ENCODE measurements around the gene TREX2. TPM values are rescaled to one million over a fixed set of nuclear protein-coding genes. Genes with fewer than 3 reads are reported as not detected.

Gene TREX2
- total and polyA plus RNA-seq, 2 experiments from 2014 or later: 0.81 to 1.7 TPM

DNA sequence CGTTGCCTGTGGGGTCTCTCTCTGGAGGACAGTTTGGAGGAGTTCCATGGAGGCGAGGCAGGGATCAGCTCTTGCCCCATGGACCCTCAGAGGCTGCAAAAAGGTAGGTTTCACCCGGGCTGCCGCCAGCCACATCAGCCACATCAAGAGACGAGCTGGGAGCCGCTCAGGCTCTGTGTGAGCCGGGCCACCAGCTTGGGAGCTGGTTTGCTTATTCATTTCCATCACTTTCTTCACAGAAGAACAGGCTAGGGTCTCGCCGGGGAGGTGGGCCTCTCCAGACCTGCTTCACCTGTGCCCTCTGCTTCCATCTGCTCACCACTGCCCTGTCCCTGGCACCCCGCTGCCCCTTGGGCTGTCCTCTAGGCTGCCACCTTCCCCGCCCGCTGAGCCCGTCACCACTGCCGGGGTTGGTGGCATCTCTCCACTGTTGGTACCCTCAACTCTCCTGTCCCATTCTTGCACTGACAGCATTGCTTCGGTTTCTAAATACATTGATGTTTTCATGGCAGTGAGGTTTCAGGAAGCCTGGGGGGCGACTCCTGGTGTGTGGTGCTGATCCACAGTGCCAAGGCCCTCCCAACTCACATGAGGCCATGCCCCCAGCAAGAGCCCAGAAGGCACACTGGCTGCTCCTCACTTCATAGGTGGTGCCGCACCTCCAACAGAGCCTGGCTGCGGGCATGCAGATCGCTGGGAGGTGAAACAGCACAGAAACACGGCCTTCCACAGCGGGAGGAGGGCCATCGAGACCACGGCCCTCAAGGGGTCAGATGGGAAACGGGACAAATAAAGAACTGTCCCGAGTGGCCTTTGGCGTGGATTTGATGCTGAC is 4.5 kb upstream of the TREX2 start:
- Mint-ChIP-seq H3K4me3 (no peak overlapping the region), H3K27me3 (ENCODE audit: insufficient read depth, low read depth, poor library complexity) (peaks cover 1% of the 10 kb centered on the region), H3K36me3 (ENCODE audit: low read depth) (no peaks in the 10 kb centered on the region), H3K27ac (no peak overlapping the region), H3K9me3 (no peaks in the 10 kb centered on the region), H3K4me1 (no peaks in the 10 kb centered on the region)
- Histone ChIP-seq H3K4me3 (no peak overlapping the region), H3K4me1 (ENCODE audit: insufficient read depth) (no peaks in the 10 kb centered on the region), H3F3A (replicated peaks; ENCODE audit: low read depth) (no peaks in the 10 kb centered on the region), H3K79me2 (replicated peaks; ENCODE audit: insufficient read depth) (no peaks in the 10 kb centered on the region), H3K9me2 (ENCODE audit: insufficient read depth) (no peaks in the 10 kb centered on the region), H3K27ac (ENCODE audit: low read depth) (no peak overlapping the region), H3K4me2 (no peak overlapping the region), H3K27me3 (ENCODE audit: insufficient read depth) (no peaks in the 10 kb centered on the region), H2AFZ (no peak overlapping the region), H4K20me1 (replicated peaks; ENCODE audit: insufficient read depth) (no peaks in the 10 kb centered on the region), H3K36me3 (ENCODE audit: insufficient read depth) (no peaks in the 10 kb centered on the region)
- DNase-seq (ENCODE audit: low spot score) (no peak), ATAC-seq (no peak)
- TF ChIP-seq JUNB (IDR thresholded peaks at IDR 0.05; ENCODE audit: unreplicated experiment) (no peak), NANOG (IDR thresholded peaks at IDR 0.05; ENCODE audit: borderline replicate concordance) (no peak), EZH2 (IDR thresholded peaks at IDR 0.05; ENCODE audit: low read depth, unreplicated experiment) (no peak), EZH2phosphoT487 (IDR thresholded peaks at IDR 0.05; ENCODE audit: unreplicated experiment) (no peak), ZNF331 (CRISPR knock-in tag; IDR thresholded peaks at IDR 0.05; ENCODE audit: low read depth) (no peak), STAT1 (IDR thresholded peaks at IDR 0.05; ENCODE audit: unreplicated experiment) (no peak), ZNF114 (CRISPR knock-in tag; IDR thresholded peaks at IDR 0.05) (no peak), POLR2AphosphoS5 (IDR thresholded peaks at IDR 0.05; ENCODE audit: low read depth) (no peak), CREB1 (CRISPR knock-in tag; IDR thresholded peaks at IDR 0.05; ENCODE audit: low read depth) (no peak)
- TF ChIP-seq, protein P1, sequence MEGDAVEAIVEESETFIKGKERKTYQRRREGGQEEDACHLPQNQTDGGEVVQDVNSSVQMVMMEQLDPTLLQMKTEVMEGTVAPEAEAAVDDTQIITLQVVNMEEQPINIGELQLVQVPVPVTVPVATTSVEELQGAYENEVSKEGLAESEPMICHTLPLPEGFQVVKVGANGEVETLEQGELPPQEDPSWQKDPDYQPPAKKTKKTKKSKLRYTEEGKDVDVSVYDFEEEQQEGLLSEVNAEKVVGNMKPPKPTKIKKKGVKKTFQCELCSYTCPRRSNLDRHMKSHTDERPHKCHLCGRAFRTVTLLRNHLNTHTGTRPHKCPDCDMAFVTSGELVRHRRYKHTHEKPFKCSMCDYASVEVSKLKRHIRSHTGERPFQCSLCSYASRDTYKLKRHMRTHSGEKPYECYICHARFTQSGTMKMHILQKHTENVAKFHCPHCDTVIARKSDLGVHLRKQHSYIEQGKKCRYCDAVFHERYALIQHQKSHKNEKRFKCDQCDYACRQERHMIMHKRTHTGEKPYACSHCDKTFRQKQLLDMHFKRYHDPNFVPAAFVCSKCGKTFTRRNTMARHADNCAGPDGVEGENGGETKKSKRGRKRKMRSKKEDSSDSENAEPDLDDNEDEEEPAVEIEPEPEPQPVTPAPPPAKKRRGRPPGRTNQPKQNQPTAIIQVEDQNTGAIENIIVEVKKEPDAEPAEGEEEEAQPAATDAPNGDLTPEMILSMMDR (conservative IDR thresholded peaks at IDR 0.05; ENCODE audit: low read depth in 2 of 2): no peak
- TF ChIP-seq, protein P2, sequence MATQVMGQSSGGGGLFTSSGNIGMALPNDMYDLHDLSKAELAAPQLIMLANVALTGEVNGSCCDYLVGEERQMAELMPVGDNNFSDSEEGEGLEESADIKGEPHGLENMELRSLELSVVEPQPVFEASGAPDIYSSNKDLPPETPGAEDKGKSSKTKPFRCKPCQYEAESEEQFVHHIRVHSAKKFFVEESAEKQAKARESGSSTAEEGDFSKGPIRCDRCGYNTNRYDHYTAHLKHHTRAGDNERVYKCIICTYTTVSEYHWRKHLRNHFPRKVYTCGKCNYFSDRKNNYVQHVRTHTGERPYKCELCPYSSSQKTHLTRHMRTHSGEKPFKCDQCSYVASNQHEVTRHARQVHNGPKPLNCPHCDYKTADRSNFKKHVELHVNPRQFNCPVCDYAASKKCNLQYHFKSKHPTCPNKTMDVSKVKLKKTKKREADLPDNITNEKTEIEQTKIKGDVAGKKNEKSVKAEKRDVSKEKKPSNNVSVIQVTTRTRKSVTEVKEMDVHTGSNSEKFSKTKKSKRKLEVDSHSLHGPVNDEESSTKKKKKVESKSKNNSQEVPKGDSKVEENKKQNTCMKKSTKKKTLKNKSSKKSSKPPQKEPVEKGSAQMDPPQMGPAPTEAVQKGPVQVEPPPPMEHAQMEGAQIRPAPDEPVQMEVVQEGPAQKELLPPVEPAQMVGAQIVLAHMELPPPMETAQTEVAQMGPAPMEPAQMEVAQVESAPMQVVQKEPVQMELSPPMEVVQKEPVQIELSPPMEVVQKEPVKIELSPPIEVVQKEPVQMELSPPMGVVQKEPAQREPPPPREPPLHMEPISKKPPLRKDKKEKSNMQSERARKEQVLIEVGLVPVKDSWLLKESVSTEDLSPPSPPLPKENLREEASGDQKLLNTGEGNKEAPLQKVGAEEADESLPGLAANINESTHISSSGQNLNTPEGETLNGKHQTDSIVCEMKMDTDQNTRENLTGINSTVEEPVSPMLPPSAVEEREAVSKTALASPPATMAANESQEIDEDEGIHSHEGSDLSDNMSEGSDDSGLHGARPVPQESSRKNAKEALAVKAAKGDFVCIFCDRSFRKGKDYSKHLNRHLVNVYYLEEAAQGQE (IDR thresholded peaks at IDR 0.05; ENCODE audit: unreplicated experiment): no peak
- TF ChIP-seq, protein P3, sequence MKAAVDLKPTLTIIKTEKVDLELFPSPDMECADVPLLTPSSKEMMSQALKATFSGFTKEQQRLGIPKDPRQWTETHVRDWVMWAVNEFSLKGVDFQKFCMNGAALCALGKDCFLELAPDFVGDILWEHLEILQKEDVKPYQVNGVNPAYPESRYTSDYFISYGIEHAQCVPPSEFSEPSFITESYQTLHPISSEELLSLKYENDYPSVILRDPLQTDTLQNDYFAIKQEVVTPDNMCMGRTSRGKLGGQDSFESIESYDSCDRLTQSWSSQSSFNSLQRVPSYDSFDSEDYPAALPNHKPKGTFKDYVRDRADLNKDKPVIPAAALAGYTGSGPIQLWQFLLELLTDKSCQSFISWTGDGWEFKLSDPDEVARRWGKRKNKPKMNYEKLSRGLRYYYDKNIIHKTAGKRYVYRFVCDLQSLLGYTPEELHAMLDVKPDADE (IDR thresholded peaks at IDR 0.05): no peak
- TF ChIP-seq, protein P4, sequence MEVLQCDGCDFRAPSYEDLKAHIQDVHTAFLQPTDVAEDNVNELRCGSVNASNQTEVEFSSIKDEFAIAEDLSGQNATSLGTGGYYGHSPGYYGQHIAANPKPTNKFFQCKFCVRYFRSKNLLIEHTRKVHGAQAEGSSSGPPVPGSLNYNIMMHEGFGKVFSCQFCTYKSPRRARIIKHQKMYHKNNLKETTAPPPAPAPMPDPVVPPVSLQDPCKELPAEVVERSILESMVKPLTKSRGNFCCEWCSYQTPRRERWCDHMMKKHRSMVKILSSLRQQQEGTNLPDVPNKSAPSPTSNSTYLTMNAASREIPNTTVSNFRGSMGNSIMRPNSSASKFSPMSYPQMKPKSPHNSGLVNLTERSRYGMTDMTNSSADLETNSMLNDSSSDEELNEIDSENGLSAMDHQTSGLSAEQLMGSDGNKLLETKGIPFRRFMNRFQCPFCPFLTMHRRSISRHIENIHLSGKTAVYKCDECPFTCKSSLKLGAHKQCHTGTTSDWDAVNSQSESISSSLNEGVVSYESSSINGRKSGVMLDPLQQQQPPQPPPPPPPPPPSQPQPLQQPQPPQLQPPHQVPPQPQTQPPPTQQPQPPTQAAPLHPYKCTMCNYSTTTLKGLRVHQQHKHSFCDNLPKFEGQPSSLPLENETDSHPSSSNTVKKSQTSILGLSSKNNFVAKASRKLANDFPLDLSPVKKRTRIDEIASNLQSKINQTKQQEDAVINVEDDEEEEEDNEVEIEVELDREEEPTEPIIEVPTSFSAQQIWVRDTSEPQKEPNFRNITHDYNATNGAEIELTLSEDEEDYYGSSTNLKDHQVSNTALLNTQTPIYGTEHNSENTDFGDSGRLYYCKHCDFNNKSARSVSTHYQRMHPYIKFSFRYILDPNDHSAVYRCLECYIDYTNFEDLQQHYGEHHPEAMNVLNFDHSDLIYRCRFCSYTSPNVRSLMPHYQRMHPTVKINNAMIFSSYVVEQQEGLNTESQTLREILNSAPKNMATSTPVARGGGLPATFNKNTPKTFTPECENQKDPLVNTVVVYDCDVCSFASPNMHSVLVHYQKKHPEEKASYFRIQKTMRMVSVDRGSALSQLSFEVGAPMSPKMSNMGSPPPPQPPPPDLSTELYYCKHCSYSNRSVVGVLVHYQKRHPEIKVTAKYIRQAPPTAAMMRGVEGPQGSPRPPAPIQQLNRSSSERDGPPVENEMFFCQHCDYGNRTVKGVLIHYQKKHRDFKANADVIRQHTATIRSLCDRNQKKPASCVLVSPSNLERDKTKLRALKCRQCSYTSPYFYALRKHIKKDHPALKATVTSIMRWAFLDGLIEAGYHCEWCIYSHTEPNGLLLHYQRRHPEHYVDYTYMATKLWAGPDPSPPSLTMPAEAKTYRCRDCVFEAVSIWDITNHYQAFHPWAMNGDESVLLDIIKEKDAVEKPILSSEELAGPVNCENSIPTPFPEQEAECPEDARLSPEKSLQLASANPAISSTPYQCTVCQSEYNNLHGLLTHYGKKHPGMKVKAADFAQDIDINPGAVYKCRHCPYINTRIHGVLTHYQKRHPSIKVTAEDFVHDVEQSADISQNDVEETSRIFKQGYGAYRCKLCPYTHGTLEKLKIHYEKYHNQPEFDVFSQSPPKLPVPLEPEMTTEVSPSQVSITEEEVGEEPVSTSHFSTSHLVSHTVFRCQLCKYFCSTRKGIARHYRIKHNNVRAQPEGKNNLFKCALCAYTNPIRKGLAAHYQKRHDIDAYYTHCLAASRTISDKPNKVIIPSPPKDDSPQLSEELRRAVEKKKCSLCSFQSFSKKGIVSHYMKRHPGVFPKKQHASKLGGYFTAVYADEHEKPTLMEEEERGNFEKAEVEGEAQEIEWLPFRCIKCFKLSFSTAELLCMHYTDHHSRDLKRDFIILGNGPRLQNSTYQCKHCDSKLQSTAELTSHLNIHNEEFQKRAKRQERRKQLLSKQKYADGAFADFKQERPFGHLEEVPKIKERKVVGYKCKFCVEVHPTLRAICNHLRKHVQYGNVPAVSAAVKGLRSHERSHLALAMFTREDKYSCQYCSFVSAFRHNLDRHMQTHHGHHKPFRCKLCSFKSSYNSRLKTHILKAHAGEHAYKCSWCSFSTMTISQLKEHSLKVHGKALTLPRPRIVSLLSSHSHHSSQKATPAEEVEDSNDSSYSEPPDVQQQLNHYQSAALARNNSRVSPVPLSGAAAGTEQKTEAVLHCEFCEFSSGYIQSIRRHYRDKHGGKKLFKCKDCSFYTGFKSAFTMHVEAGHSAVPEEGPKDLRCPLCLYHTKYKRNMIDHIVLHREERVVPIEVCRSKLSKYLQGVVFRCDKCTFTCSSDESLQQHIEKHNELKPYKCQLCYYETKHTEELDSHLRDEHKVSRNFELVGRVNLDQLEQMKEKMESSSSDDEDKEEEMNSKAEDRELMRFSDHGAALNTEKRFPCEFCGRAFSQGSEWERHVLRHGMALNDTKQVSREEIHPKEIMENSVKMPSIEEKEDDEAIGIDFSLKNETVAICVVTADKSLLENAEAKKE (CRISPR knock-in tag; IDR thresholded peaks at IDR 0.05): no peak

All from GM23338 (cell line).